H1 (cell line): ENCODE data around the gene KCNJ12.
"Not testable (repeated sequence)": the region's sequence is repeated elsewhere in the genome, so short reads cannot be mapped to it uniquely, and the experiment has no call there.

ENCODE experiments used
- ATF2 ChIP-seq: IDR thresholded peaks from 2 replicates; pipeline ENCODE4 v1.6.1; 2012; ENCODE audit warnings: low read length, inconsistent platforms
- ATF3 ChIP-seq: IDR thresholded peaks from 2 replicates; pipeline ENCODE4 v1.6.1; 2011; ENCODE audit warnings: low read depth, mild to moderate bottlenecking, low read length; ENCODE audit not compliant: insufficient read depth
- EP300 ChIP-seq, 2 experiments: IDR thresholded peaks; 1 replicate in 1 of 2; 2 replicates in 1 of 2; pipeline ENCODE4 v1.6.1; 2011 to 2012; ENCODE audit warnings: low read depth in 2 of 2, low read length in 2 of 2, mild to moderate bottlenecking in 2 of 2, borderline replicate concordance in 1 of 2, inconsistent platforms in 1 of 2, moderate library complexity in 1 of 2
- JUN ChIP-seq: IDR thresholded peaks from 2 replicates; pipeline ENCODE4 v1.6.1; 2011; ENCODE audit warnings: low read depth, mild to moderate bottlenecking, improper control_type of control experiment, low read length
- PHF8 ChIP-seq: fragments of 200-600 bp; sonication (generic); conservative IDR thresholded peaks from 2 replicates; pipeline ENCODE4 v1.7.1; 2012; ENCODE audit warnings: low read depth, mild to moderate bottlenecking, inconsistent platforms, low read length, moderate library complexity
- POLR2A ChIP-seq, 2 experiments: IDR thresholded peaks; 1 replicate in 1 of 2; 2 replicates in 1 of 2; pipeline ENCODE4 v1.6.1; 2011; ENCODE audit warnings: low read depth in 2 of 2, low read length in 2 of 2, mild to moderate bottlenecking in 2 of 2; ENCODE audit errors: control extremely low read depth in 1 of 2
- SIN3A ChIP-seq, 2 experiments: IDR thresholded peaks in 1 of 2; conservative IDR thresholded peaks in 1 of 2; 2 replicates each; pipeline ENCODE4 v1.6.1; 2011 to 2012; ENCODE audit warnings: low read length in 2 of 2, improper control_type of control experiment in 1 of 2, low read depth in 1 of 2, mild to moderate bottlenecking in 1 of 2
- TCF12 ChIP-seq: IDR thresholded peaks from 2 replicates; pipeline ENCODE4 v1.6.1; 2011; ENCODE audit warnings: low read depth, mild to moderate bottlenecking, low read length

- not testable (repeated sequence) for TF ChIP-seq TCF12; JUN; PHF8; POLR2A (IDR thresholded peaks at IDR 0.05; ENCODE audit: control extremely low read depth in 1 of 2, low read depth in 2 of 2, low read length in 2 of 2); ATF2; SIN3A (conservative IDR thresholded peaks at IDR 0.05 in 1 of 2, IDR thresholded peaks at IDR 0.05 in 1 of 2; ENCODE audit: low read depth in 1 of 2, low read length in 2 of 2); EP300 (IDR thresholded peaks at IDR 0.05; ENCODE audit: borderline replicate concordance in 1 of 2, low read depth in 2 of 2, low read length in 2 of 2); ATF3
Observed at GRCh38 chr17:21436481-21436880, 60.3 kb downstream of the KCNJ12 start.
